ENCODE measurements around the gene PRPF40B.

PRPF40B gene

GRCh38 chr12:49664591-49665239 is 41.4 kb downstream of the PRPF40B start:
- peak overlapping the region; percentile 86 for H3K27ac ChIP-seq (ENCODE audit: low read length)
- no peak overlapping the region for H3K4me3 ChIP-seq (ENCODE audit: low read length)
- no peaks in the 10 kb centered on the region for H4K20me1 ChIP-seq (ENCODE audit: insufficient read depth, low read length)
- H3F3A ChIP-seq (ENCODE audit: insufficient read depth, low read length): peaks cover 32% of the 10 kb centered on the region
- H3K9me3 ChIP-seq (replicated peaks; ENCODE audit: insufficient read depth, low read length): no peaks in the 10 kb centered on the region
- TF ChIP-seq EZH2phosphoT487 (IDR thresholded peaks at IDR 0.05; ENCODE audit: low read length): no peak
- no peak for TF ChIP-seq CTCF (IDR thresholded peaks at IDR 0.05; ENCODE audit: low read length)
- no peak for TF ChIP-seq EZH2 (optimal IDR thresholded peaks at IDR 0.05; ENCODE audit: low read depth, low read length)
- no peaks in the 10 kb centered on the region for H3K9me2 ChIP-seq (replicated peaks; ENCODE audit: insufficient read depth, low read length)
- H3K4me2 ChIP-seq (ENCODE audit: low read depth, low read length): peak overlapping the region; percentile 84
- peak; percentile 84 for DNase-seq
- peaks cover 55% of the 10 kb centered on the region for H3K4me1 ChIP-seq (ENCODE audit: low read length)
- peak overlapping the region; percentile 52 for H3K9ac ChIP-seq (ENCODE audit: low read length)
- no peaks in the 10 kb centered on the region for H3K27me3 ChIP-seq (replicated peaks; ENCODE audit: insufficient read depth, low read length)
- H3K79me2 ChIP-seq (ENCODE audit: low read length): no peaks in the 10 kb centered on the region
- H2AFZ ChIP-seq (ENCODE audit: low read length): no peak overlapping the region
- H3K36me3 ChIP-seq (replicated peaks; ENCODE audit: insufficient read depth, low read length): no peaks in the 10 kb centered on the region

- Histone ChIP-seq H3K79me2 (ENCODE audit: low read length) (no peaks in the 10 kb centered on the region), H3K27me3 (replicated peaks; ENCODE audit: insufficient read depth, low read length) (no peaks in the 10 kb centered on the region), H3F3A (ENCODE audit: insufficient read depth, low read length) (peaks cover 32% of the 10 kb centered on the region), H3K4me1 (ENCODE audit: low read length) (peaks cover 57% of the 10 kb centered on the region), H3K4me2 (ENCODE audit: low read depth, low read length) (peak overlapping the region; percentile 84), H3K9me2 (replicated peaks; ENCODE audit: insufficient read depth, low read length) (no peaks in the 10 kb centered on the region), H3K9me3 (replicated peaks; ENCODE audit: insufficient read depth, low read length) (no peaks in the 10 kb centered on the region), H2AFZ (ENCODE audit: low read length) (no peak overlapping the region), H3K9ac (ENCODE audit: low read length) (no peak overlapping the region), H3K4me3 (ENCODE audit: low read length) (no peak overlapping the region), H3K36me3 (replicated peaks; ENCODE audit: insufficient read depth, low read length) (no peaks in the 10 kb centered on the region), H4K20me1 (ENCODE audit: insufficient read depth, low read length) (no peaks in the 10 kb centered on the region), H3K27ac (ENCODE audit: low read length) (peak overlapping the region; percentile 86; the same call in 1 of the 2 replicates)
- no peak for DNase-seq
- TF ChIP-seq EZH2phosphoT487 (IDR thresholded peaks at IDR 0.05; ENCODE audit: low read length) (no peak), EZH2 (optimal IDR thresholded peaks at IDR 0.05; ENCODE audit: low read depth, low read length) (no peak), CTCF (IDR thresholded peaks at IDR 0.05; ENCODE audit: low read length) (no peak)
These were observed 42.0 kb downstream of the PRPF40B start for GRCh38 chr12:49665384-49665783.

- Histone ChIP-seq H3F3A (ENCODE audit: insufficient read depth, low read length) (peaks cover 32% of the 10 kb centered on the region), H4K20me1 (ENCODE audit: insufficient read depth, low read length) (no peaks in the 10 kb centered on the region), H3K4me2 (ENCODE audit: low read depth, low read length) (no peak overlapping the region), H3K27ac (ENCODE audit: low read length) (no peak overlapping the region), H2AFZ (ENCODE audit: low read length) (no peak overlapping the region), H3K9ac (ENCODE audit: low read length) (no peak overlapping the region), H3K4me1 (ENCODE audit: low read length) (peaks cover 57% of the 10 kb centered on the region), H3K27me3 (replicated peaks; ENCODE audit: insufficient read depth, low read length) (no peaks in the 10 kb centered on the region), H3K4me3 (ENCODE audit: low read length) (no peak overlapping the region), H3K36me3 (replicated peaks; ENCODE audit: insufficient read depth, low read length) (no peaks in the 10 kb centered on the region), H3K9me2 (replicated peaks; ENCODE audit: insufficient read depth, low read length) (no peaks in the 10 kb centered on the region), H3K9me3 (replicated peaks; ENCODE audit: insufficient read depth, low read length) (no peaks in the 10 kb centered on the region), H3K79me2 (ENCODE audit: low read length) (no peaks in the 10 kb centered on the region)
- DNase-seq: no peak
- TF ChIP-seq EZH2phosphoT487 (IDR thresholded peaks at IDR 0.05; ENCODE audit: low read length) (no peak), CTCF (IDR thresholded peaks at IDR 0.05; ENCODE audit: low read length) (no peak), EZH2 (optimal IDR thresholded peaks at IDR 0.05; ENCODE audit: low read depth, low read length) (no peak)
These were observed 42.8 kb downstream of the PRPF40B start for GRCh38 chr12:49666176-49666575.

Measured in MM.1S (cell line).